Measurements from ENCODE around the gene PLEKHM3. TPM values are rescaled to one million over a fixed set of nuclear protein-coding genes. Genes with fewer than 3 reads are reported as not detected.

Gene PLEKHM3
- total and polyA plus RNA-seq, 2 of the 13 experiments (the other 11 are each of a cell fraction or from before 2014, with no cell fraction given): 4.5 to 4.7 TPM

DNA sequence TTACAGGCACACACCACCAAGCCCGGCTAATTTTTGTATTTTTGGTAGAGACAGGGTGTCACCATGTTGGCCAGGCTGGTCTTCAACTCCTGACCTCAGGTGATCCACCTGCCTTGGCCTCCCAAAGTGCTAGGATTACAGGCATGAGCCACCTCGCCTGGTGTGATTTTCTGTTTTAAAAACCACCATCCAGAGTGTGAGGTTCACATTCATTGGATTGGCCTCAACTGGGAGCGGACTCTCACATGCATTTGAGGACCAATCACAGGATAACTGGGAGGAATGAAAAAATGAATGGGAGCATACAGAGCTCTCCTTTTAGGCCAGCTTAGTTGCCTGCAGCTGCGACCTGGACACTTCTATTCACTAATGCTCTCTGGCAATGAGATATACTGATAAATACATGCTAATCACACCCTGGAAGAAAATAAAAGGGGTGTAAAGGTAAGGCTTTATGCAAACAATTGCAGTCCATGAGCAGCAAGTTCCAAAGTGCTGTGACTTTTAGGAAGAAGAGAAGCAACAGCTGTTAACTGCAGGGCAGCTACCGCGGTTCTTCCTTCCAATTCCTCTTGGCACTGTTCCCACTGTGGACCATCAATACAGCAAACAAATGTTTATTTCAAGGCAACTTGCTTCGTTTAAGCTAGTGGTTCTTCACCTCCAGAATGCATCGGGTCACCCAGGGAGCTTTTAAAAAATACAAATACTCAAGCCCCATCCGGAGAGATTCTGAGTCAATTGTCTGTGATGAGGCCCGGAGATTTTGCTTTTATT, 206.1 kb downstream of the PLEKHM3 start (continued):
- TF ChIP-seq, protein P1, sequence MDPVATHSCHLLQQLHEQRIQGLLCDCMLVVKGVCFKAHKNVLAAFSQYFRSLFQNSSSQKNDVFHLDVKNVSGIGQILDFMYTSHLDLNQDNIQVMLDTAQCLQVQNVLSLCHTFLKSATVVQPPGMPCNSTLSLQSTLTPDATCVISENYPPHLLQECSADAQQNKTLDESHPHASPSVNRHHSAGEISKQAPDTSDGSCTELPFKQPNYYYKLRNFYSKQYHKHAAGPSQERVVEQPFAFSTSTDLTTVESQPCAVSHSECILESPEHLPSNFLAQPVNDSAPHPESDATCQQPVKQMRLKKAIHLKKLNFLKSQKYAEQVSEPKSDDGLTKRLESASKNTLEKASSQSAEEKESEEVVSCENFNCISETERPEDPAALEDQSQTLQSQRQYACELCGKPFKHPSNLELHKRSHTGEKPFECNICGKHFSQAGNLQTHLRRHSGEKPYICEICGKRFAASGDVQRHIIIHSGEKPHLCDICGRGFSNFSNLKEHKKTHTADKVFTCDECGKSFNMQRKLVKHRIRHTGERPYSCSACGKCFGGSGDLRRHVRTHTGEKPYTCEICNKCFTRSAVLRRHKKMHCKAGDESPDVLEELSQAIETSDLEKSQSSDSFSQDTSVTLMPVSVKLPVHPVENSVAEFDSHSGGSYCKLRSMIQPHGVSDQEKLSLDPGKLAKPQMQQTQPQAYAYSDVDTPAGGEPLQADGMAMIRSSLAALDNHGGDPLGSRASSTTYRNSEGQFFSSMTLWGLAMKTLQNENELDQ (CRISPR knock-in tag; IDR thresholded peaks at IDR 0.05; ENCODE audit: borderline replicate concordance): peak; percentile 23; the same call in 1 of the 2 replicates
- TF ChIP-seq JUN (CRISPR knock-in tag; IDR thresholded peaks at IDR 0.05) (0 out of 2 replicates have a peak, but pooled peaks have one; percentile 15), ZFX (CRISPR knock-in tag; IDR thresholded peaks at IDR 0.05; ENCODE audit: low read depth) (no peak; the same call in 1 of the 2 replicates), ZBTB20 (CRISPR knock-in tag; IDR thresholded peaks at IDR 0.05; ENCODE audit: borderline replicate concordance, low read depth) (peak; percentile 54; the same call in 1 of the 2 replicates), HNF4A (CRISPR knock-in tag; IDR thresholded peaks at IDR 0.05) (peak; percentile 64), ZNF75D (CRISPR knock-in tag; IDR thresholded peaks at IDR 0.05; ENCODE audit: borderline replicate concordance) (0 out of 2 replicates have a peak, but pooled peaks have one; percentile 46), CCDC6 (CRISPR knock-in tag; IDR thresholded peaks at IDR 0.05) (peak; percentile 10; the same call in 1 of the 2 replicates), ZNF652 (CRISPR knock-in tag; IDR thresholded peaks at IDR 0.05; ENCODE audit: borderline replicate concordance, low read depth) (0 out of 2 replicates have a peak, but pooled peaks have one; percentile 24), PPARG (CRISPR knock-in tag; conservative IDR thresholded peaks at IDR 0.05) (0 out of 2 replicates have a peak, but pooled peaks have one; percentile 12), ZNF337 (CRISPR knock-in tag; IDR thresholded peaks at IDR 0.05; ENCODE audit: borderline replicate concordance, low read depth) (peak; percentile 71; the same call in 1 of the 2 replicates)
- TF ChIP-seq, protein P2, sequence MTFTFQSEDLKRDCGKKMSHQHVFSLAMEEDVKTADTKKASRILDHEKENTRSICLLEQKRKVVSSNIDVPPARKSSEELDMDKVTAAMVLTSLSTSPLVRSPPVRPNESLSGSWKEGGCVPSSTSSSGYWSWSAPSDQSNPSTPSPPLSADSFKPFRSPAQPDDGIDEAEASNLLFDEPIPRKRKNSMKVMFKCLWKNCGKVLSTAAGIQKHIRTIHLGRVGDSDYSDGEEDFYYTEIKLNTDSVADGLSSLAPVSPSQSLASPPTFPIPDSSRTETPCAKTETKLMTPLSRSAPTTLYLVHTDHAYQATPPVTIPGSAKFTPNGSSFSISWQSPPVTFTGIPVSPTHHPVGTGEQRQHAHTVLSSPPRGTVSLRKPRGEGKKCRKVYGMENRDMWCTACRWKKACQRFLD (CRISPR knock-in tag; IDR thresholded peaks at IDR 0.05; ENCODE audit: borderline replicate concordance): no peak
- TF ChIP-seq, protein P3, sequence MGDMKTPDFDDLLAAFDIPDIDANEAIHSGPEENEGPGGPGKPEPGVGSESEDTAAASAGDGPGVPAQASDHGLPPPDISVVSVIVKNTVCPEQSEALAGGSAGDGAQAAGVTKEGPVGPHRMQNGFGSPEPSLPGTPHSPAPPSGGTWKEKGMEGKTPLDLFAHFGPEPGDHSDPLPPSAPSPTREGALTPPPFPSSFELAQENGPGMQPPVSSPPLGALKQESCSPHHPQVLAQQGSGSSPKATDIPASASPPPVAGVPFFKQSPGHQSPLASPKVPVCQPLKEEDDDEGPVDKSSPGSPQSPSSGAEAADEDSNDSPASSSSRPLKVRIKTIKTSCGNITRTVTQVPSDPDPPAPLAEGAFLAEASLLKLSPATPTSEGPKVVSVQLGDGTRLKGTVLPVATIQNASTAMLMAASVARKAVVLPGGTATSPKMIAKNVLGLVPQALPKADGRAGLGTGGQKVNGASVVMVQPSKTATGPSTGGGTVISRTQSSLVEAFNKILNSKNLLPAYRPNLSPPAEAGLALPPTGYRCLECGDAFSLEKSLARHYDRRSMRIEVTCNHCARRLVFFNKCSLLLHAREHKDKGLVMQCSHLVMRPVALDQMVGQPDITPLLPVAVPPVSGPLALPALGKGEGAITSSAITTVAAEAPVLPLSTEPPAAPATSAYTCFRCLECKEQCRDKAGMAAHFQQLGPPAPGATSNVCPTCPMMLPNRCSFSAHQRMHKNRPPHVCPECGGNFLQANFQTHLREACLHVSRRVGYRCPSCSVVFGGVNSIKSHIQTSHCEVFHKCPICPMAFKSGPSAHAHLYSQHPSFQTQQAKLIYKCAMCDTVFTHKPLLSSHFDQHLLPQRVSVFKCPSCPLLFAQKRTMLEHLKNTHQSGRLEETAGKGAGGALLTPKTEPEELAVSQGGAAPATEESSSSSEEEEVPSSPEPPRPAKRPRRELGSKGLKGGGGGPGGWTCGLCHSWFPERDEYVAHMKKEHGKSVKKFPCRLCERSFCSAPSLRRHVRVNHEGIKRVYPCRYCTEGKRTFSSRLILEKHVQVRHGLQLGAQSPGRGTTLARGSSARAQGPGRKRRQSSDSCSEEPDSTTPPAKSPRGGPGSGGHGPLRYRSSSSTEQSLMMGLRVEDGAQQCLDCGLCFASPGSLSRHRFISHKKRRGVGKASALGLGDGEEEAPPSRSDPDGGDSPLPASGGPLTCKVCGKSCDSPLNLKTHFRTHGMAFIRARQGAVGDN (CRISPR knock-in tag; IDR thresholded peaks at IDR 0.05): peak; percentile 35; the same call in 1 of the 2 replicates
- TF ChIP-seq, protein P4, sequence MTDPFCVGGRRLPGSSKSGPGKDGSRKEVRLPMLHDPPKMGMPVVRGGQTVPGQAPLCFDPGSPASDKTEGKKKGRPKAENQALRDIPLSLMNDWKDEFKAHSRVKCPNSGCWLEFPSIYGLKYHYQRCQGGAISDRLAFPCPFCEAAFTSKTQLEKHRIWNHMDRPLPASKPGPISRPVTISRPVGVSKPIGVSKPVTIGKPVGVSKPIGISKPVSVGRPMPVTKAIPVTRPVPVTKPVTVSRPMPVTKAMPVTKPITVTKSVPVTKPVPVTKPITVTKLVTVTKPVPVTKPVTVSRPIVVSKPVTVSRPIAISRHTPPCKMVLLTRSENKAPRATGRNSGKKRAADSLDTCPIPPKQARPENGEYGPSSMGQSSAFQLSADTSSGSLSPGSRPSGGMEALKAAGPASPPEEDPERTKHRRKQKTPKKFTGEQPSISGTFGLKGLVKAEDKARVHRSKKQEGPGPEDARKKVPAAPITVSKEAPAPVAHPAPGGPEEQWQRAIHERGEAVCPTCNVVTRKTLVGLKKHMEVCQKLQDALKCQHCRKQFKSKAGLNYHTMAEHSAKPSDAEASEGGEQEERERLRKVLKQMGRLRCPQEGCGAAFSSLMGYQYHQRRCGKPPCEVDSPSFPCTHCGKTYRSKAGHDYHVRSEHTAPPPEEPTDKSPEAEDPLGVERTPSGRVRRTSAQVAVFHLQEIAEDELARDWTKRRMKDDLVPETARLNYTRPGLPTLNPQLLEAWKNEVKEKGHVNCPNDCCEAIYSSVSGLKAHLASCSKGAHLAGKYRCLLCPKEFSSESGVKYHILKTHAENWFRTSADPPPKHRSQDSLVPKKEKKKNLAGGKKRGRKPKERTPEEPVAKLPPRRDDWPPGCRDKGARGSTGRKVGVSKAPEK (CRISPR knock-in tag; IDR thresholded peaks at IDR 0.05; ENCODE audit: borderline replicate concordance): peak; percentile 93; the same call in 1 of the 2 replicates
- TF ChIP-seq, protein P5, sequence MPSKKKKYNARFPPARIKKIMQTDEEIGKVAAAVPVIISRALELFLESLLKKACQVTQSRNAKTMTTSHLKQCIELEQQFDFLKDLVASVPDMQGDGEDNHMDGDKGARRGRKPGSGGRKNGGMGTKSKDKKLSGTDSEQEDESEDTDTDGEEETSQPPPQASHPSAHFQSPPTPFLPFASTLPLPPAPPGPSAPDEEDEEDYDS (CRISPR knock-in tag; IDR thresholded peaks at IDR 0.05): peak; percentile 60

Data from HepG2 (cell line).